GM19324 (cell line): Measurements from ENCODE around the gene ZNF143.

ENCODE experiments used
- ATAC-seq: cut with Tn5 transposase; IDR thresholded peaks from one replicate; pipeline ENCODE4 v1.9.1; 2021; ENCODE audit warnings: mild to moderate bottlenecking, moderate library complexity; ENCODE audit not compliant: unreplicated experiment, low FRiP score

ZNF143 gene

GRCh38 chr11:9573052-9573774 is 112.4 kb downstream of the ZNF143 start, which contains the start of gene WEE1:
WEE1 (plus strand) TSS chr11:9573670; CDS start chr11:9573934, 264 bp downstream.
- peak; percentile 92 for ATAC-seq

- peak; percentile 9 for ATAC-seq
Observed at GRCh38 chr11:9573775-9574621, 113.2 kb downstream of the ZNF143 start.

GRCh38 chr11:9574622-9575259 is 113.9 kb downstream of the ZNF143 start:
- ATAC-seq, result no peak

- no peak for ATAC-seq
Observed at GRCh38 chr11:9575260-9576240, 114.7 kb downstream of the ZNF143 start.

GRCh38 chr11:9576701-9577381 is 116.0 kb downstream of the ZNF143 start:
- no peak for ATAC-seq

- no peak for ATAC-seq
Observed at GRCh38 chr11:9577556-9577955, 116.7 kb downstream of the ZNF143 start.
